Measurements from ENCODE around the gene DDX10.

The DDX10 gene

DNA sequence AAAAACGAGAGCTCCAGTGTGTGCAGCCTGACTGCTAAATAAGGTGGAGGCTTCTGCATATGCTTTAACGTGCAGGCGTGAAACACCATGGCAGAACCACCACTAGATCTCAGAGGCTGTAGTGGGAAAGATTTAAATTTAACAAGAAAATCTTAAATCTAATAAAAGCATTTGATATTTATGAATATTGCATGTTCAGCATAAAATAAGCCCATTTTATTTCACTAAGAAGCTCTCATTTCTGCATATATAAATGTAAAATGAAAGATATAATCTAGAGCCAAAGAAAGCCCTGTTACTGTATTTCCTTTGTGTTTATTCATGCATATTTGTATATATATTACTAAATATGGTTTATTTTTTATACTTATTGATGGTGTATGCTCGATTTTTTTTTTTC is 188.3 kb downstream of the DDX10 start:
- Histone ChIP-seq H3K79me2 (ENCODE audit: insufficient read depth, low read depth) (no peaks in the 10 kb centered on the region), H3K27ac (peak overlapping the region; percentile 59), H3K4me3 (IDR thresholded peaks at IDR 0.05; ENCODE audit: insufficient read depth, low read depth, low read length) (no peak overlapping the region), H3K4me2 (peak overlapping the region; percentile 97), H3K4me1 (ENCODE audit: low read depth, poor library complexity, severe bottlenecking) (peaks cover 35% of the 10 kb centered on the region), H3K36me3 (ENCODE audit: insufficient read depth) (no peaks in the 10 kb centered on the region), H2AFZ (ENCODE audit: low read depth) (no peak overlapping the region), H3K27me3 (ENCODE audit: insufficient read depth, low read depth) (no peaks in the 10 kb centered on the region), H4K20me1 (ENCODE audit: insufficient read depth) (no peaks in the 10 kb centered on the region), H3K9ac (no peak overlapping the region)
- TF ChIP-seq, protein P1, sequence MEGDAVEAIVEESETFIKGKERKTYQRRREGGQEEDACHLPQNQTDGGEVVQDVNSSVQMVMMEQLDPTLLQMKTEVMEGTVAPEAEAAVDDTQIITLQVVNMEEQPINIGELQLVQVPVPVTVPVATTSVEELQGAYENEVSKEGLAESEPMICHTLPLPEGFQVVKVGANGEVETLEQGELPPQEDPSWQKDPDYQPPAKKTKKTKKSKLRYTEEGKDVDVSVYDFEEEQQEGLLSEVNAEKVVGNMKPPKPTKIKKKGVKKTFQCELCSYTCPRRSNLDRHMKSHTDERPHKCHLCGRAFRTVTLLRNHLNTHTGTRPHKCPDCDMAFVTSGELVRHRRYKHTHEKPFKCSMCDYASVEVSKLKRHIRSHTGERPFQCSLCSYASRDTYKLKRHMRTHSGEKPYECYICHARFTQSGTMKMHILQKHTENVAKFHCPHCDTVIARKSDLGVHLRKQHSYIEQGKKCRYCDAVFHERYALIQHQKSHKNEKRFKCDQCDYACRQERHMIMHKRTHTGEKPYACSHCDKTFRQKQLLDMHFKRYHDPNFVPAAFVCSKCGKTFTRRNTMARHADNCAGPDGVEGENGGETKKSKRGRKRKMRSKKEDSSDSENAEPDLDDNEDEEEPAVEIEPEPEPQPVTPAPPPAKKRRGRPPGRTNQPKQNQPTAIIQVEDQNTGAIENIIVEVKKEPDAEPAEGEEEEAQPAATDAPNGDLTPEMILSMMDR (conservative IDR thresholded peaks at IDR 0.05; ENCODE audit: low read depth, low read length): no peak

DNA sequence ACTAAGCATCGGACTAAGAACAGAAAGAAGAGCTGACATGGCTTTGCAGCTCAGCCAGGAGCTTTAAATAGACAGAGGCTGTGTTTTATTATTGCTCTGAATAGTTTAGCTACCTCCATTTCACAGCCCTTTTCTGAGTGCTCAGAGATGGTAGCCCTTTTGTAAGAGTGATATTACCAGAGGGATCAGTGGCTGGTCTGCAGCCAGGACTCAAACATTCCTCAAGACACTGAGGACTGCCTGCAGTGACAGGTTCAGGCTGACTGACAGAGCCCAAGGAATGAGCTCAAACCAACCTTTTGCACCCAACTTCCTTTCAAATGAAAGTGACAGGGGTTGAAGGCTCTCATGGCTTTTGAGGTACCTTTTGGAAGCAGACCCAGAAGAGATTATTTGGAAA is 189.0 kb downstream of the DDX10 start:
- TF ChIP-seq, protein P1 (conservative IDR thresholded peaks at IDR 0.05; ENCODE audit: low read depth, low read length): no peak
- peak overlapping the region; percentile 97 for H3K4me2 ChIP-seq
- no peak overlapping the region for H2AFZ ChIP-seq (ENCODE audit: low read depth)
- no peaks in the 10 kb centered on the region for H3K36me3 ChIP-seq (ENCODE audit: insufficient read depth)
- H3K9ac ChIP-seq: peak overlapping the region; percentile 25; the same call in 1 of the 2 replicates
- H3K27ac ChIP-seq: peak overlapping the region; percentile 59
- peaks cover 38% of the 10 kb centered on the region for H3K4me1 ChIP-seq (ENCODE audit: low read depth, poor library complexity, severe bottlenecking)
- H4K20me1 ChIP-seq (ENCODE audit: insufficient read depth): no peaks in the 10 kb centered on the region
- H3K4me3 ChIP-seq (IDR thresholded peaks at IDR 0.05; ENCODE audit: insufficient read depth, low read depth, low read length): no peak overlapping the region
- H3K27me3 ChIP-seq (ENCODE audit: insufficient read depth, low read depth): no peaks in the 10 kb centered on the region
- no peaks in the 10 kb centered on the region for H3K79me2 ChIP-seq (ENCODE audit: insufficient read depth, low read depth)

DNA sequence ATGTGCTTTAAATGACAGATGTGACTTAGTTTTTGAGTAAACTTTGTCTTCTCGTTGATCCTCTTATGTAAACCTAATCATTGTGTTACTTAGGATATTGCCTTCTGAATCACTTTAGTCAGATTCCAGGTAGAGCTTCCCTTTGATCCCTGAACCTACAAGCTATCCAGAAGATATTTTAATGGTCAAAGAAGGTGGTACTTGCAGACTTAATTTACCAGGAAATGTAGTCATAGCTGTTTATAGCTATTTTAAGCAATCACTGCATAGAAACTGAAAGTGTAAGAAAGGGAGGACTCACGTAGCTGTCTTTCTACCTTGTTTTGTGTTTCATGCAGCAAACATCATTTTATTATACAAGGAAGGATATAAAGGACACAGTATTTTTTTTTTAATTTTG is 189.5 kb downstream of the DDX10 start:
- peak overlapping the region; percentile 25; the same call in 1 of the 2 replicates for H3K9ac ChIP-seq
- no peak overlapping the region for H3K4me3 ChIP-seq (IDR thresholded peaks at IDR 0.05; ENCODE audit: insufficient read depth, low read depth, low read length)
- no peaks in the 10 kb centered on the region for H3K79me2 ChIP-seq (ENCODE audit: insufficient read depth, low read depth)
- H3K36me3 ChIP-seq (ENCODE audit: insufficient read depth): no peaks in the 10 kb centered on the region
- H3K4me1 ChIP-seq (ENCODE audit: low read depth, poor library complexity, severe bottlenecking): peaks cover 41% of the 10 kb centered on the region
- no peaks in the 10 kb centered on the region for H4K20me1 ChIP-seq (ENCODE audit: insufficient read depth)
- H3K4me2 ChIP-seq: peak overlapping the region; percentile 97
- no peaks in the 10 kb centered on the region for H3K27me3 ChIP-seq (ENCODE audit: insufficient read depth, low read depth)
- peak overlapping the region; percentile 59 for H3K27ac ChIP-seq
- TF ChIP-seq, protein P1 (conservative IDR thresholded peaks at IDR 0.05; ENCODE audit: low read depth, low read length): no peak
- no peak overlapping the region for H2AFZ ChIP-seq (ENCODE audit: low read depth)

DNA sequence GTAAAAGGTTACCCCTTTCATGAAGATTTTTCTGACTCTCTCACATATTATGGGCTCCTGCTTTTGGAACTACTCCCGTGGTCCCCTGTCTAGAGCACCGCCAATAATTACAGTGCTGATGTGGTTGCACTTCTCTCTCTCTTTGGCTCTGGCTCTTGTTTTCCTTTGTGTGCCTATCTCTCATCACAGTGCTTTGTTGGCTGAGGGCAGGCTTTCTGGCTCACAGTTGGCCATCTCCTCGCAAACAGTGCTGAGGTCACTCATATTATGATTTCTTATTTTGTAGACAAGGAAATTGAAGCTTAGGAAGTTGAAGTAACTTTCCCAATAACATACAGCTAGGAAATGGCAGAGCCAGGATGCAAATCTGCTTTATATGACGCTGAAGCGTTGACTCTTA is 192.5 kb downstream of the DDX10 start:
- no peaks in the 10 kb centered on the region for H3K36me3 ChIP-seq (ENCODE audit: insufficient read depth)
- H3K27ac ChIP-seq: no peak overlapping the region
- TF ChIP-seq, protein P1 (conservative IDR thresholded peaks at IDR 0.05; ENCODE audit: low read depth, low read length): no peak

More for the DNA sequence above, 192.5 kb downstream of the DDX10 start:
- no peaks in the 10 kb centered on the region for H3K79me2 ChIP-seq (ENCODE audit: insufficient read depth, low read depth)
- H2AFZ ChIP-seq (ENCODE audit: low read depth): no peak overlapping the region
- H3K9ac ChIP-seq: no peak overlapping the region
- peaks cover 42% of the 10 kb centered on the region for H3K4me1 ChIP-seq (ENCODE audit: low read depth, poor library complexity, severe bottlenecking)
- no peaks in the 10 kb centered on the region for H4K20me1 ChIP-seq (ENCODE audit: insufficient read depth)
- H3K4me3 ChIP-seq (IDR thresholded peaks at IDR 0.05; ENCODE audit: insufficient read depth, low read depth, low read length): no peak overlapping the region
- no peak overlapping the region for H3K4me2 ChIP-seq
- no peaks in the 10 kb centered on the region for H3K27me3 ChIP-seq (ENCODE audit: insufficient read depth, low read depth)
